ENCODE data around the gene SLC9C1. TPM values are rescaled to one million over a fixed set of nuclear protein-coding genes. Genes with fewer than 3 reads are reported as not detected.

Gene SLC9C1
- polyA plus RNA-seq, 1 experiment, result not detected

- H3K9me3 ChIP-seq (ENCODE audit: control insufficient read depth, insufficient read depth, low read length), result no peaks in the 10 kb centered on the region
- ChIA-PET POLR2A (no interaction called here), CTCF (interaction anchor here (0.7 to 3.6 kb wide), 5 partner anchors 9 to 403 kb away, joined by 3 to 18 read pairs (median 3); no protein-coding TSS in a partner anchor)
- TF ChIP-seq CTCF (IDR thresholded peaks at IDR 0.05; ENCODE audit: low read depth, low read length), result no peak
- DNase-seq (ENCODE audit: low read depth, low spot score), result no peak
- no peak overlapping the region for H3K4me3 ChIP-seq (ENCODE audit: low read depth, low read length)
- H3K27me3 ChIP-seq (ENCODE audit: control insufficient read depth, insufficient read depth, low read length), result no peaks in the 10 kb centered on the region
- no peak overlapping the region for H3K27ac ChIP-seq (ENCODE audit: low read depth, low read length)
These were observed 166.2 kb downstream of the SLC9C1 start for GRCh38 chr3:112127522-112128494.

GRCh38 chr3:112126511-112126911 is 167.5 kb downstream of the SLC9C1 start:
- ChIA-PET CTCF (interaction anchor here (0.6 to 3.6 kb wide), 3 partner anchors 15 to 405 kb away, joined by 3 to 18 read pairs (median 3); no protein-coding TSS in a partner anchor), POLR2A (no interaction called here)
- Histone ChIP-seq H3K27me3 (ENCODE audit: control insufficient read depth, insufficient read depth, low read length) (no peaks in the 10 kb centered on the region), H3K4me3 (ENCODE audit: low read depth, low read length) (no peak overlapping the region), H3K9me3 (ENCODE audit: control insufficient read depth, insufficient read depth, low read length) (no peaks in the 10 kb centered on the region), H3K27ac (ENCODE audit: low read depth, low read length) (no peak overlapping the region)
- no peak for DNase-seq (ENCODE audit: low read depth, low spot score)
- no peak for TF ChIP-seq CTCF (IDR thresholded peaks at IDR 0.05; ENCODE audit: low read depth, low read length)

GRCh38 chr3:112124907-112125607 is 169.0 kb downstream of the SLC9C1 start:
- Histone ChIP-seq H3K4me3 (ENCODE audit: low read depth, low read length) (no peak overlapping the region), H3K27ac (ENCODE audit: low read depth, low read length) (no peak overlapping the region), H3K9me3 (ENCODE audit: control insufficient read depth, insufficient read depth, low read length) (no peaks in the 10 kb centered on the region), H3K27me3 (ENCODE audit: control insufficient read depth, insufficient read depth, low read length) (no peaks in the 10 kb centered on the region)
- CTCF ChIA-PET, result interaction anchor here (0.6 to 1.5 kb wide), 3 partner anchors 13 to 395 kb away, joined by 3 to 5 read pairs (median 3); no protein-coding TSS in a partner anchor
- POLR2A ChIA-PET, result interaction anchor here (0.5 kb wide), 1 partner anchor 1543 kb away, joined by 4 read pairs; no protein-coding TSS in a partner anchor
- TF ChIP-seq CTCF (IDR thresholded peaks at IDR 0.05; ENCODE audit: low read depth, low read length), result no peak
- DNase-seq (ENCODE audit: low read depth, low spot score), result no peak

GRCh38 chr3:112123548-112123947 is 170.5 kb downstream of the SLC9C1 start:
- Histone ChIP-seq H3K27ac (ENCODE audit: low read depth, low read length) (no peak overlapping the region), H3K27me3 (ENCODE audit: control insufficient read depth, insufficient read depth, low read length) (no peaks in the 10 kb centered on the region), H3K9me3 (ENCODE audit: control insufficient read depth, insufficient read depth, low read length) (no peaks in the 10 kb centered on the region), H3K4me3 (ENCODE audit: low read depth, low read length) (no peak overlapping the region)
- no peak for DNase-seq (ENCODE audit: low read depth, low spot score)
- ChIA-PET POLR2A (no interaction called here), CTCF (interaction anchor here (1.1 to 1.8 kb wide), 2 partner anchors 12 to 17 kb away, joined by 3 to 8 read pairs; no protein-coding TSS in a partner anchor)
- no peak for TF ChIP-seq CTCF (IDR thresholded peaks at IDR 0.05; ENCODE audit: low read depth, low read length)

All from AG04450 (cell line).